Measurements from ENCODE around the gene FAM222B.

FAM222B gene

DNA sequence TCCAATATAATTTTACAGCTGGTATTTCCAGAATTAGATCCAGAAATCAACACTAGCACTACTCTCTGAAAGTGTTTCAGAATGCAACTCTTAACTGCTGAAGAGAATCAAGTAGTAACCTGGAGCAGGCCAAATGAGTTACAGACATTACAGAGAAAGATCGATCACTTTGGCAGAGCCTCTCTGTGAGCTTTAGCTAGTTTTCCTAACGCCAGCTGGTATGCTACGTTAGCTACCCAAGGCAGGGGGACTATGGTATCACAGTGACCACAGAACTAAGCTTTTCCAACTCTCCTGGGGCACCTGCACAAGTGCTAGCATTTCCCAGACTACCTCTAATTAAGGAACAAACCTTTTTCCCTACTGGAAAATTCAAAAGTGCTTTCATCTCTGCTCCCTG lies 68.4 kb downstream of the FAM222B start:
- DNase-seq (ENCODE audit: low read depth, low spot score): no peak

DNA sequence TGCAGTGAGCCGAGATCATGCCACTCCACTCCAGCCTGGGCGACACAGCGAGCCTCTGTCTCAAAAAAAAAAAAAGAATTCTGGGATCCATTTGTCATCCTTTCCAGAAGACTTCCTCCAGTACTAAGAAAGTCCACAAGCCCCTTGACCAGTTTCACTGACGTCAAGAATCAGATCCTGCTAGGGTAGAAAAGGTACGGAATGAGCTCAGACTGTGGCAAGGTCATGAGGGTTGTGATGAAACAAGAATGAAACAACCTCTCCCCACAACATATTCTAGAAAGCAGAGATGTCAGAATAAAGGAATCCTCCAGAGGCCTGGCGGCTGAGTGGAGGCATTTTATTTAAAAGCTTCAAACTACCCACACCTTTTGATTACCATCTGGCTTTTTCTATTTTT lies 68.9 kb downstream of the FAM222B start:
- DNase-seq (ENCODE audit: low read depth, low spot score): no peak

DNA sequence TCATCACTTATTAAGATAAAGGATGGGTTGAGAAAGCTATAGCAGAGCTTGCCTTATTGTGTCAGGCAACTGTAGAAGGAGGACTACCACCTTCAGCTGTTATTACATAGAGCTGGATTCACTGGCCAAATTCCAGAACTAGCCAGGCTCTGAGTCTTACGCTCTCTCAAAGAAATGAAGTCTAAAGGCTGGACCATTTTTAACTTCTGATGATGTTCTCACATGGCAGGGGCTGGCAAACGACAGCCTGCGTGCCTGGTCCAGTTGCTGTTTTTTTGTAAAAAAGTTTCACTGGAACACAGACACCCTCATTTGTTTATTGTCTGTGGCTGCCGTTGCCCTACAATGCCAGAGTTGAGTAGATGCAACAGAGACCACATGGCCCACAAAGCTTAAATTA lies 77.6 kb downstream of the FAM222B start:
- no peak for DNase-seq (ENCODE audit: low read depth, low spot score)

DNA sequence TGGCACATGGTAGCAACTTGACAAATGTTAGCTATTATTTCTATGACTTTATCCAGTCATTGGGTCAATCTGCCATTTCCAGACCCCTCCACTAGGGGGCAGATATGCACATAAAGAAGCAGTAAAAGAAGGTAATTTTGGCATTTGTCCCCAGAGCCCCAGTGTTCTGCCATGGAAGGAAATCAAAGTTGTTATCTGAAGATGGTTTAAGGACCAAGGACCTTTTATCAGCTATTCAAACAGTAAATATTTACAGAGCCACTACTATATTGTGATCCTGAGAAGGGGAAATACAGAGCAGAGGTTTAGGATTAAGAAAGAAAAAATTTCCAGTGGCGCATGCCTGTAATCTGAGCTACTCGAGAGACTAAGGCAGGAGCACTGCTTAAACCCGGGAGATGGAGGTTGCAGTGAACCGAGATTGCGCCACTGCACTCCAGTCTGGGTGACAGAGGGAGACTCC lies 78.8 kb downstream of the FAM222B start:
- DNase-seq (ENCODE audit: low read depth, low spot score): peak; percentile 47

DNA sequence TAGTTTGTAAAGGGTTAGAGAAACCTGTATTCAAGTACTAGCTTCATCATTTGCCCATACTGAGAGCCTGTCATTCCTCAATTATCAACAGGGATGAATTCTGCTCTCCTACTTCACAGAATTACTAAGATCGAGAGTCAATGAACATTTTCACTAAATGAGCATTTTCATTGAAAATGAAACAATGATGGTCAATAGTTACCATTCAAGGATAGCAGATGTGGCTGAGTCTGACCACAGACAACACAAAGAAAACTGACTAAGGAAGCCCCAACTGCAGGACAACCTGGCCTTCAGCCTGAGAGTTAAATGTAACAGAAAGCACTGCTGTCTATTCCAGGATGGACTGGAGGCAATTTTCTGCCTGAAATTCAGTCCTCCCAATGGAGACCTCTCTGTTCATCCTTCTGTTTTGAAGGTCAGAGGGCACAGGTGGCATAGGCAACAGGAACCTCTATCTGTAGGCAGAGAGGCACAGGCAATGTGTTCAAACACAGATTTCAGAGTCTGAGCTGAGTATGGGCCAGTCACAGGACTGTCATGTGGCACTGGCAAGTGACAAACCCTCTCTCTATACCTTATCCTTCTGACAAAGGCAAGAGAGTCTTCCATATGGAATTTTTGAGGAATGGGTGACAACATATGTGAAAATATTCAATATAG lies 79.3 kb downstream of the FAM222B start:
- DNase-seq (ENCODE audit: low read depth, low spot score): no peak

DNA sequence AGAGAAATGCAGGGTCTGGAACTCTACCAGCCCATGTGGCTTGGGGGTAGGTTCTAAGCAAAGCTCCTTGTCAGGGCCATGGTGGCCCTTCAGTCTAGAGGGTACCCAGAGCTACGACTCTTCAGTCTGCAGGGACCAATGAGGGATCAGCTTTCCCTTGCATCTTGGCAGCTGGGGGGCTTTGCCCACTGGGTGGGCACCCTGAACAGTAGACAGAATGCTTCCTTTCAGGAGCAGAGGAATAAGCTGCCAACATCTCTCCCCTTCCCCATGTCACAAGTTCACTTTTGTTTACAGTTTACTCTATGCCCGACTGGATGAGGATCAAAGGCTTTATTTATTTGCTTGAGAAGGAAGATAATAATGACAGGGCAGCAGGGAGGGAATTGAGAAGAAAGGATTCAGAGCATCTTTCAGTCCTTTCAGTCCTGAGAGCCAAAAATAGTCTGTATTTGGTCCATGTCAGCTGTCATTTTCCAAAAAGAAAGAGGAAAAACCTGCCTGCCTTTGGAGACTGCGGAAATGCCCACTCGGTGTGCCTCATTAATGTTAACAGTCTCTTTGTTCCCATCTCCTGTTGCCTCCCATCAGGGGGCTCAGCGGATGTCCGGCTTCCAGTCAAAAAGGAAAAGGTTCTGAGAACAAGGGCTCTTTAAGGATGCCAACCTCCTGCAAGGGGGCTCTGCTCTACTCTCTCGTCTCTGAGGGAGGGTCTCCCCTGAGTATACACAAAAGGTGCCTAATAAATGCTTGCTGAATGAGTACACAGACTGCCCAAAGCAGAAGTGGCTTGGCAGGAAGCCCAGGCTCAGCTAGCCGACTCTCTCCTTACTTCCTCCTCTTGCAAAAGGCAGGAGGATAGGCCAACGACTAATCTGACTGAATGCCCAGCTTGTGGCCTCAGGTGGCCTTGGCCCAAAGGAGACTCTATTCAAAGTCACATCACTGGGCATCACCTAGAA lies 81.7 kb downstream of the FAM222B start:
- DNase-seq (ENCODE audit: low read depth, low spot score): no peak

DNA sequence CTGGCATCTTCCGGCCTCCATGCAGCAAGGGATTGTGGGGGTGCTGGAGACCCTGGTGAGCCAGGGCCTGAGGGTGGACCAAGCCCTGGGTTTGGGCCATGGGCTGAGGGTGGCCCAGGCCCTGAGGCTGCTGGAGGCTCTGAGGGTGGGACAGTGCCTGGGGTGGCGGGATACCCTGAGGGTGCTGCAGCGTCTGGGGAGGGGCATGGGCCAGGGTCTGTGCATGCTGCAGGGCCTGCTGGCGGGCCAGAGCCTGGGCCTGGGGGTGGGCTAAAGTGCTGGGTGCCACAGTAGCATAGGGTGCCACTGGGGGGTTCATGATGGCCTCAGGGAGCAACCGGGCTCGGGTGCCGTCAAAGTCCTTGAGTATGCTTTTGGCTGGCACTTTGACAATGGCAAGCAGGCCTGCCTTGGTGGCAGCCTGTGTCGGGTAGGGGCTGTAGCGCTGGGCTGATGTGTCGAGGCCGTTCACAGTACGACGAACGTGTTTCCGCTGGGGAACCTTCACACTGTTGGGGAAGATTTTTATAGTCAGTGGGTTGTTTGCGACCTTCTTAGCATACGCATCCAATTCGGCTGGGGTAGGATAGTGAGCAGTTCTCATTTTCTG lies 83.2 kb downstream of the FAM222B start:
- no peak for DNase-seq (ENCODE audit: low read depth, low spot score)

DNA sequence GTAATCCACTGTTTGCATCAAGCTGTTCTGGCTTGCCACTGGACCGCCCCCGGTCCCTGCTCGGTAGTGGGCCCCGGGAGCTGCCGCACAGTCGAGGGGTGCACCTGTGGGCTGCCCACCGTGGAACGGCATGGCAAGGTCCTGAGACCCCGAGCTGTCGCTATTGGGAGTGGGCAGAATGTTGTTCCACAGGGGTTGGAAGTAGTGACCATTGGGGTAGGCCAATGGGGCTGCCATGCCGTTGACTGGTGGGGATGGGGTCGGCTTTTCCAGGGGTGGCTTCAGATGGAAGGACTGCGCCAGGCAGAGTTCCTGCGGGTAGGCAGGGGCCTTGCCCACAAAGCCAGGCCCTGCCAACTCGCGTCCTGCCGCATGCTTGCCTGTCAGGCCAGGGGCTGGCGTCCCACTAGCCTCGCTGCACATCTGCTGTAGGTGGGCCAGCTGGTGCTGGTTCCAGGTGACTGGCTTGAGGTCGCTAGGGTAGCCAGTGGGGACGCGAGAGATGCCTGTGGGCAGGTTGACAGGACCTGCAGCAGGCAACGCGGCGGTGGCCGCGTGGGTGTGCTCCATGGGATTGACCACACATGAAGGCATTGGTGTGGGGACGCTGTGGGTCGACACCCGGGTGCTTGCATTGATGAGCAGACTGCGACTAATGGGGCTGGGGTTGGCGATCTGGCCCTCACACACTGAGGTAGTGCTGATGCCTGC lies 84.0 kb downstream of the FAM222B start:
- DNase-seq (ENCODE audit: low read depth, low spot score): no peak

DNA sequence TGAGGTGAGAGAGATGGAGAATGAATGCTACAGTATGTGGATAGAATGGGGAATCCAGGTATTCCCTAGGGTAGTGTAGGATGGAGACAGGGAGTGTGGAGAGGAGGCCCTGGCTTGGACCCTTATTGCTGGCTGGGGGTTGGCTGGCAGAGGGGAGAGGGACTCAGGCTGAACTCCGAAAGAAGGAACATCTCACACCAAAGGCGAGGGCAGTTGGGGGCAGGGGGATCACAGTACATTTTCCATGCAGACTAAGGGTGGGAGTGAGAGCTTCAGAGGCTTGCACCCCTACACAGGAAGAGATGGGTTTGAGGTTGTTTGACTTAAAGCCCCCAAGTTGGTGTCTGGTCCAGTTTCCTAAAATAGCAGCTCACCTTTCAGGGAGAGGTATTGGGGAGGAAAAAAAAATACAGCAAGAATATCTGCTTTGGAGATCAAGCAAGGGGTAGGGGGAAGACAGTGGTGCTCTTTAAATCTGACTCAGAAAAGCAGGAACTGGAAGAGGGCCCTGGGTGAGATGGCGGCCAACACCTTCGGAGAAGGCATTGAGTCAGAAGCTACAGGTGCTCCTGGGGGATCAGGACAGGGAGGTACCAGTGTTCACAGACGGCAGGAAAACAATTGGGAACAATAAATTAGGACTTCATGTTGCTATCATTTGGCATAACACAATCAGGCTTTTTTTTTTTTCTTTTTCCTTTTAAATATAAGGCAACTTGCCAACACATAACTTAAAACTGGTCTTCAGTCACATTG lies 86.4 kb downstream of the FAM222B start:
- no peak for DNase-seq (ENCODE audit: low read depth, low spot score)

DNA sequence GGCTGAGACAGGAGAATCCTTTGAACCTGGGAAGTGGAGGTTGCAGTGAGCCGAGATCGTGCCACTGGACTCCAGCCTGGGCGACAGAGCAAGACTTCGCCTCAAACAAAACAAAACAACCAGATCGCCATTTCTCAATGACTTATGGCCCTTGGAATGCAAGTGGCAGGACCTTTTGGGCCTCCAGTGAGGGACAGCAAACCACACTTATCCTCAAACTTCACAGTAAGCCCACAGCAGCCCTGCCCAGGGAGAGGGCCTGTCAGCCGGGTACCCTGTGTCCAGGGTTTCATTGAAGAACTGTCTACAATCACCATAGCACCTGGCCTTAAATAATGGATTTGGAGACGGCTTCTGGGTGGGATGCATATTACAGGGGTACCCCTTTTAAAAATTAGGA lies 87.1 kb downstream of the FAM222B start:
- DNase-seq (ENCODE audit: low read depth, low spot score): no peak

DNA sequence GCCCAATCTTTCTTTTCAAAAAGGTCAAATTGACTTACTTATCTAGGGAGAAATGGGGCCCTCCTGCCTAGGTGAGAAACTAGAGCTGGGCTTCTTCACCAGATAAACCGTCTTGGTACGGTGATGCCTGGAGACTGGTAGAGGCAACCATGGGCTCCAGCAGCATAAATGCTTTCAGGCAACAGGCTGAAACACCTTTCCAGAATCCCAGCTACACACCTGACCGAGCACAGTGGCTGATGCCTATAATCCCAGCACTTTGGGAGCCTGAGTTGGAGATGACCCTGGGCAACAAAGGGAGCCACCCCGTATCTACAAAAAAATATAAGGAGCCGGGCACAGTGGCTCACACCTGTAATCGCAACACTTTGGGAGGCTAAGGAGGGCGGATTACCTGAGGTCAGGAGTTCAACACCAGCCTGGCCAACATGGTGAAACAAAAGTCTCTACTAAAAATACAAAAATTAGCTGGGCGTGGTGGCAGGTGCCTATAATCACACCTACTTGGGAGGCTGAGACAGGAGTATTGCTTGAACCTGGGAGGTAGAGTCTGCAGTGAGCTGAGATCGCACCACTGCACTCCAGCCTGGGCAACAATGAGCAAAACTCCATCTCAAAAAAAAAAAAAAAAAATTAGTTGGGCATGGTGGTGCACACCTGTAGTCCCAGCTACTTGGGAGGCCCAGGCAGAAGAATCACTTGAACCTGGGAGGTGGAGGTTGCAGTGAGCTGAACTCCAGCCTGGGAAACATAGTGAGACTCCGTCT lies 90.8 kb downstream of the FAM222B start:
- DNase-seq (ENCODE audit: low read depth, low spot score): no peak

DNA sequence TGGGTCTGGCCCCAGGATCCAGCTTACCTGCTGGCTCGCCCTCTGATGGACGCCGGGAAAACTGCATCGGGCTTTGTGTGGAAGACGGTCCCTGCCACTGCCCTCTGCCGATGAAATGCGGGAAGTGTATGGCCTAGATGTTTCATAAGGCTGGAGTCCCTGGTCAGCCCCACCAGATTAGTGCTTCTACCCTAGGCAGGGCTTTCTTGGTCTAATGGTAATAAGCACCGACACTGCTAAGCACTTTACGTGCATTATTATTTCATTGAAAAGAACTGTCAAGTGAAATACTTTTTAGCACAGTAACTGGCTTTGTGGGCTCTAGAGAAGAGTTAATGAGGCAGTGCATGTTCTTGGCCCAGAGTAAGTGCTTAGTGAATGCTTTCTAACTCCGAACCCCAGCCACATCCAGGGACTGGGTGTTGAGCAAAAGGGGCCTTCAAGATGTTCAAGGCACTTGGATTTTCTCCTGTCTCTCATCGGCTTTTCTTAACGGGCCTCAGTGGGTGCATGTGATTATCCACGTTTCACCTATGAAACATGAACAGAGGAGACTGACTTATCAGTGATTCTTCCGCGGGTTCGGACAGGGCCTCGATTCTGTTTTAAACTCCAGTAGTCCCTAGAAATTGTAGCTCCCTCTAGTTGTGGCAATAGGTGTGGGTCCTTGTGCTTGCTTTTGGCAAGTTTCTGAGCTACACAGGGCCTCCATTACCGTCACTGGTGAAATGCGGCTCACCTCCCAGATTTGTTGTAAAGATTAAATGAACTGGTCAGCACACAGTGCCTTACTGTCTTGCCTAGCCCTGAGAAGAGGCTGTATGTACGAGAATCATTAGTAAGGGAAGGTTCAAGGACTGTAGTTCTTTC lies 92.2 kb downstream of the FAM222B start:
- peak; percentile 77 for DNase-seq (ENCODE audit: low read depth, low spot score)

DNA sequence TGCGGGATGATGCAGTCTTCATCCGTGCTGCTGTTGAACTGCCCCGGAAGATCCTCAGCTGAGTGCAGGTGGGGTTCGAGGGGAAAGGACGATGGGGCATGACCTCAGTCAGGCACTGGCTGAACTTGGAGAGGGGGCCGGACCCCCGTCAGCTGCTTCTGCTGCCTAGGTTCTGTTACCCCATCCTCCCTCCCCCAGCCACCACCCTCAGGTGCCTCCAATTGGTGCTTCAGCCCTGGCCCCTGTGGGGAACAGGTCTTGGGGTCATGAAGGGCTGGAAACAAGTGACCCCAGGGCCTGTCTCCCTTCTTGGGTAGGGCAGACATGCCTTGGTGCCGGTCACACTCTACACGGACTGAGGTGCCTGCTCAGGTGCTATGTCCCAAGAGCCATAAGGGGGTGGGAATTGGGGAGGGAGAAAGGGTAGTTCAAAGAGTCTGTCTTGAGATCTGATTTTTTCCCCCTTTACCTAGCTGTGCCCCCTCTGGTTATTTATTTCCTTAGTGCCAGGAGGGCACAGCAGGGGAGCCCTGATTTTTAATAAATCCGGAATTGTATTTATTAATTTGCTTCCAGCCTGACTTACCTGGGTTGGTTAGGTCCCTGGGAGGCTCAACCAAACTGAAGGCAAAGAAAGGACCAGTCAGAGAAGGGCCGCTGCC lies 92.9 kb downstream of the FAM222B start:
- no peak for DNase-seq (ENCODE audit: low read depth, low spot score)

DNA sequence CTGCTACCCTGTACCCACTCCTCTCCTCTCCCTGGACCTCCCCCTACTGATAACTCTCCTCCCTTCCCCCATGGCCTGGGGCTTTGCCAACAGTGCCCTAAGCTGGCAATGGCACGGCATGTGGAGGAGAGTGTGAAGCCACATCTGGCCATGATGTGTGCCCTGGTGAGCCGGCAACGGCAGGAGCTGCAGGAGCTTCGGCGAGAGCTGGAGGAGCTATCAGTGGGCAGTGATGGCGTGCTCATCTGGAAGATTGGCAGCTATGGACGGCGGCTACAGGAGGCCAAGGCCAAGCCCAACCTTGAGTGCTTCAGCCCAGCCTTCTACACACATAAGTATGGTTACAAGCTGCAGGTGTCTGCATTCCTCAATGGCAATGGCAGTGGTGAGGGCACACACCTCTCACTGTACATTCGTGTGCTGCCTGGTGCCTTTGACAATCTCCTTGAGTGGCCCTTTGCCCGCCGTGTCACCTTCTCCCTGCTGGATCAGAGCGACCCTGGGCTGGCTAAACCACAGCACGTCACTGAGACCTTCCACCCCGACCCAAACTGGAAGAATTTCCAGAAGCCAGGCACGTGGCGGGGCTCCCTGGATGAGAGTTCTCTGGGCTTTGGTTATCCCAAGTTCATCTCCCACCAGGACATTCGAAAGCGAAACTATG lies 93.6 kb downstream of the FAM222B start:
- DNase-seq (ENCODE audit: low read depth, low spot score): no peak

DNA sequence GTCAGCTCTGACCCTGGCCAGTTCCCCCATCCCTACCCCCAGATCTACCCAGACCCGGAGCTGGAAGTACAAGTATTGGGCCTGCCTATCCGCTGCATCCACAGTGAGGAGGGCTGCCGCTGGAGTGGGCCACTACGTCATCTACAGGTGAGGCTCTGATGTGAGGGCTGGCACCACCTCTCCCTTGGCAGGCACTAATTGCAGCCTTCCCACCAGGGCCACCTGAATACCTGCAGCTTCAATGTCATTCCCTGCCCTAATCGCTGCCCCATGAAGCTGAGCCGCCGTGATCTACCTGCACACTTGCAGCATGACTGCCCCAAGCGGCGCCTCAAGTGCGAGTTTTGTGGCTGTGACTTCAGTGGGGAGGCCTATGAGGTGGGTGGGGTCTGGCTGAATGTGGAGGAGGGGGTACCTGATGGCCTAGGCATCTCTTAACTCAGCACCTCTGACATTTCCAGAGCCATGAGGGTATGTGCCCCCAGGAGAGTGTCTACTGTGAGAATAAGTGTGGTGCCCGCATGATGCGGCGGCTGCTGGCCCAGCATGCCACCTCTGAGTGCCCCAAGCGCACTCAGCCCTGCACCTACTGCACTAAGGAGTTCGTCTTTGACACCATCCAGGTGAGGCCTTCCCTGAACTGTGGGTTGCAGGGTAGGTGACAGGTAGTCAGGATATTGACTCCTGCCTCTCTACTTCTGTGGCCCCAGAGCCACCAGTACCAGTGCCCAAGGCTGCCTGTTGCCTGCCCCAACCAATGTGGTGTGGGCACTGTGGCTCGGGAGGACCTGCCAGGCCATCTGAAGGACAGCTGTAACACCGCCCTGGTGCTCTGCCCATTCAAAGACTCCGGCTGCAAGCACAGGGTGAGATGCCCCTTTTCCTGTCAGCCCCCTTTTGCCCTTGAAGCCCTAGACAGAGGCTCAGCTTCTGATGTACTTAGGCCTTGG lies 94.5 kb downstream of the FAM222B start:
- DNase-seq (ENCODE audit: low read depth, low spot score): no peak

DNA sequence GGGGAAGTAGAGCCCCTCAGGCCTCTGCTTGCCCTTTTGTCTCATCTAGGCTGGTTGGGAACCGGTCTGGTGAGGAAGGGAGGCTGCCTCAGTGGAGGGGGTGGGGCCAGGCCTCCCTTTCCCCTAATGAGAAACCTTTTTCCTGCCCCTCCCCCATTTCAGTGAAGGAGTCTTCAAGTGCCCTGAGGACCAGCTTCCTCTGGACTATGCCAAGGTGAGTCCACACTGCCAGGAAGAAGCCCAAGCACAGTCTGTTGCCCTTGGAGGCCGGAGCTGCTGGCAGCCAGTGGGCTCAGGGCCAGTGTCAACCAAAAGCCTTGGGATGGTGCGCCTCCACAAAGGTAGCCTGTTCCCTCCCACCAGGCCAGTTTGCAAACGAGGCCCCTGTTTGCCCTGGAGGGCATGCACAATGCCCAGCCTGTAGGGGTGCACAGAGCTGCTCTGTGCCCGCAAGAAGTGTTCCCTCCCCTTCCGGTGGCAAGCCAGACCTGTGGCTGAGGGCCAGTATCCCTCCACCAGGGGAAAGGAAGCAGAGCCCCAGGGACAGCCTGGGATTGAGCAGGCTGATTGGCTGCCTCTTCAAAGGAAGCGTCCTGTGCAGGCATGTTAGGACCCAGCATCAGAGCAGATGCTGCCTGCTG lies 95.4 kb downstream of the FAM222B start:
- DNase-seq (ENCODE audit: low read depth, low spot score): no peak

DNA sequence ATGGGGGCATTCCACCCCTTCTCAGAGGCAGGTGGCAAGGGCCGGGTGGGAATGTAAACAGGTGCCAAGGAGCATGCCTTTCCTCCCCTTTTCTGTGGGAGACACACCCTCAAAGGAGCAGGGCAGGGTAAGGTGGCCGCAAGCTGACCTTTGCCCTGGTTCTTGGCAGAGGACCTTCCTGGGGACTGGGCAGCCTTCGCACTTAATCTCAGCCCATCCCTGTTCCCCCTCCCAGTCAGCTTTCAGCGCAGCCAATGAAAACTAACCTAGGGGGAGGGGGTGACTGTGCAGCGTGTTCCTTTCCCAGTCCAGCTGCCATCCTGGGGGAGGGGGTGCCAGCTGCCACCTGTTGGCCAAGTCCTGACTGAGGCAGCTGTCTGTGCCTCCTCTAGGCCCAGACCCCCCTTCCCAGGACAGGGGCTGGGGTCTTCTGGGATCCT lies 96.0 kb downstream of the FAM222B start:
- no peak for DNase-seq (ENCODE audit: low read depth, low spot score)
